Heart right ventricle (tissue), 16 donors: ENCODE data around the gene MNT. TPM values are rescaled to one million over a fixed set of nuclear protein-coding genes. Genes with fewer than 3 reads are reported as not detected.
"Not testable (repeated sequence)": the region's sequence is repeated elsewhere in the genome, so short reads cannot be mapped to it uniquely, and the experiment has no call there.

Experiments
- ATAC-seq, 8 donors: fragments of 200-7000 bp; cut with Tn5 transposase; one replicate each; pipeline ENCODE4 v1.9.1; 2020; ENCODE audit warnings: mild to moderate bottlenecking in 8 of 8, moderate library complexity in 8 of 8, moderate number of reproducible peaks in 1 of 8
- DNase-seq, 2 donors: peaks; one replicate each; pipeline ENCODE4 v3.0.0-alpha.2; 2020
- H3K27ac ChIP-seq, 10 donors: fragments of 200-600 bp; sonication (generic) in 2 of 10; one replicate each; pipeline versions ENCODE4 v1.5.0 to v1.8.0; 2020 to 2022; ENCODE audit warnings: mild to moderate bottlenecking in 3 of 10
- H3K27me3 ChIP-seq, 7 donors: fragments of 200-600 bp; one replicate each; pipeline ENCODE4 v1.8.0; 2021 to 2022; ENCODE audit warnings: mild to moderate bottlenecking in 2 of 7
- H3K36me3 ChIP-seq, 9 donors: fragments of 200-600 bp; sonication (generic) in 1 of 9; one replicate each; pipeline versions ENCODE4 v1.5.0 to v1.8.0; 2020 to 2022; ENCODE audit warnings: mild to moderate bottlenecking in 2 of 9
- H3K4me1 ChIP-seq, 9 donors: fragments of 200-600 bp; sonication (generic) in 1 of 9; one replicate each; pipeline versions ENCODE4 v1.5.0 to v1.8.0; 2020 to 2022; ENCODE audit warnings: mild to moderate bottlenecking in 4 of 9
- H3K4me3 ChIP-seq, 10 donors: fragments of 200-600 bp; sonication (generic) in 2 of 10; one replicate each; pipeline versions ENCODE4 v1.5.0 to v1.8.0; 2020 to 2022; ENCODE audit warnings: mild to moderate bottlenecking in 7 of 10, moderate library complexity in 2 of 10
- H3K9me3 ChIP-seq, 11 donors: fragments of 200-600 bp in 10 of 11; sonication (generic) in 2 of 11; one replicate each; pipeline versions ENCODE4 v1.5.0 to v1.8.0; 2013 to 2022; ENCODE audit warnings: mild to moderate bottlenecking in 2 of 11, control low read depth in 1 of 11, moderate library complexity in 1 of 11
- CTCF ChIP-seq, 9 donors: fragments of 200-600 bp; sonication (generic) in 2 of 9; IDR thresholded peaks; one replicate each; pipeline versions ENCODE4 v1.5.0 to v1.8.0; 2021 to 2022; ENCODE audit warnings: antibody characterized with exemption in 9 of 9, mild to moderate bottlenecking in 5 of 9, moderate library complexity in 1 of 9
- WGBS, 2 donors: extraction: QIAGEN DNeasy Blood & Tissue Kit; methylation state at CpG; one replicate each; pipeline ENCODE4 v1.1.7; 2013; ENCODE audit warnings: inconsistent platforms in 1 of 2; 5-methylcytosine and 5-hydroxymethylcytosine counted together
- intact Hi-C, 10 donors: fragments of 100-400 bp; cut with DNase I; formaldehyde crosslinking; loops; one replicate each; pipeline versions ENCODE4 v1.11.1 to v1.14.2; 2022
- polyA plus RNA-seq, 2 donors: library from polyadenylated mRNA; stranded (reverse); fragments of 200-250 nt; gene quantifications; one replicate each; pipeline ENCODE4 v1.2.3, GENCODE V29; 2013
- total RNA-seq, 10 donors: library from RNA; stranded (reverse); fragmentation: NEBNext Ultra II Directional in 3 of 10; extraction: Animal tissue kit (Norgen Biotek cat#: 25700) in 3 of 10; gene quantifications; one replicate each; pipeline versions ENCODE4 v1.2.1 to v1.2.4, GENCODE V29; 2021 to 2023
- donor health status: Arrhythmogenic right ventricular cardiomyopathy.
- donor health status: ischemic (EF 13 %, LVEDD 7.1; RV severe dilation, severe dysfunction).
- donor health status: healthy with polysubstance abuse.
- donor health status: DM: no; HTN: yes; CAD: no.
- donor health status: DM: no; HTN: no; CAD: no.
- donor health status: ischemic (EF 25% LVEDD 6.9; RV normal size, moderate dysfunction).
- donor health status: ischemic (EF 25% LVEDD 5.7; RV mildly dilated, moderate dysfunction).
- donor health status: healthy.
- donor health status: DM: yes; HTN: yes; CAD: no.
- donor health status: Ischemic cardiomyopathy.
- donor health status: ischemic (EF 35%, LVEDD 5.7; RV mildly dilated, moderate dysfunction).
- donor health status: nonischemic (EF 11% LVEDD 7.7; RV severe dilation, severe dysfunction).
- donor health status: DM: yes; HTN: yes; CAD: no.
- donor health status: PGD.
- donor health status: ischemic (EF 29% LVEDD 5.4; RV normal size, mild dysfunction).
- donor health status: nonischemic (EF 23%, LVEDD 6.1; RV moderate dilation, normal function).

MNT gene
- total and polyA plus RNA-seq, 12 donors: 5.0 to 14.1 (median 11.0) TPM

- Histone ChIP-seq H3K9me3 (peaks cover 0 to 13% (median 5%) of the 10 kb centered on the region in 11 donors), H3K4me1 (peaks cover 0 to 12% (median 0%) of the 10 kb centered on the region in 9 donors), H3K36me3 (peaks cover 0 to 20% (median 5%) of the 10 kb centered on the region in 9 donors), H3K4me3 (no peak overlapping the region), H3K27ac (no peak overlapping the region), H3K27me3 (no peaks in the 10 kb centered on the region)
- ATAC-seq (no peak), DNase-seq (no peak)
- intact Hi-C loops: no loop called here
- 96 to 100% methylated on average over 1 of the region's 1 CpG for WGBS, 2 donors
- no peak for TF ChIP-seq CTCF (IDR thresholded peaks at IDR 0.05)
Observed at GRCh38 chr17:2445638-2446037, 44.8 kb upstream of the MNT start.

GRCh38 chr17:2444382-2444781 is 43.5 kb upstream of the MNT start:
- DNase-seq: no peak
- peaks cover 0 to 33% (median 9%) of the 10 kb centered on the region in 9 donors for H3K36me3 ChIP-seq
- no peak overlapping the region for H3K4me3 ChIP-seq
- peaks cover 0 to 13% (median 5%) of the 10 kb centered on the region in 11 donors for H3K9me3 ChIP-seq
- H3K27me3 ChIP-seq: no peaks in the 10 kb centered on the region
- peaks cover 0 to 10% (median 0%) of the 10 kb centered on the region in 9 donors for H3K4me1 ChIP-seq
- ATAC-seq: no peak
- 98% methylated on average over 8 of the region's 8 CpGs for WGBS, 2 donors
- no peak for TF ChIP-seq CTCF (IDR thresholded peaks at IDR 0.05)
- intact Hi-C loops: no loop called here
- no peak overlapping the region for H3K27ac ChIP-seq

- H3K27ac ChIP-seq: no peak overlapping the region
- intact Hi-C loops: no loop called here
- ATAC-seq: no peak
- peaks cover 0 to 13% (median 5%) of the 10 kb centered on the region in 11 donors for H3K9me3 ChIP-seq
- WGBS, 2 donors: 66 to 71% methylated on average over 3 of the region's 3 CpGs
- H3K27me3 ChIP-seq: no peaks in the 10 kb centered on the region
- TF ChIP-seq CTCF (IDR thresholded peaks at IDR 0.05): no peak
- no peak overlapping the region for H3K4me3 ChIP-seq
- H3K4me1 ChIP-seq: peaks cover 0 to 17% (median 0%) of the 10 kb centered on the region in 9 donors
- H3K36me3 ChIP-seq: peaks cover 0 to 55% (median 23%) of the 10 kb centered on the region in 9 donors
- DNase-seq: no peak
Observed at GRCh38 chr17:2442166-2442565, 41.3 kb upstream of the MNT start.

DNA sequence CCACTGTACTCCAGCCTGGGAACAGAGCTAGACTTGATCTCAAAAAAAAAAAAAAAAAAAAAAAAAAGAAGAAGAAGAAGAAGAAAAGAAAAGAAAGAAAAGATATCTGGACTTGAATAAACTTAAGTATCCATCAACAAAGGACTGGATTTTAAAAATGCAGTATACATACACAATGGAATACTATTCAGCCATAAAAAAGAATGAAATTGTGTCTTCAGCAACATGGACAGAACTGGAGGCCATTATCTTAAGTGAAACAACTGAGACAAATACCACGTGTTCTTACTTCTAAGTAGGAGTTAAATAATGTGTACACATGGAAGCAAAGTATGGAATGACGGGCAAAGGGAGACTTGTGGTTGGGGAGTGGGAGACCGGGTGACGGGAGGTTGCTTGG is 40.1 kb upstream of the MNT start:
- DNase-seq (no peak), ATAC-seq (no peak)
- no peak for TF ChIP-seq CTCF (IDR thresholded peaks at IDR 0.05)
- H3K27ac ChIP-seq: peak overlapping the region in 1 of 10 donors; percentile 89
- H3K27me3 ChIP-seq: no peaks in the 10 kb centered on the region
- intact Hi-C loops: no loop called here
- H3K9me3 ChIP-seq: peaks cover 0 to 5% (median under 1%) of the 10 kb centered on the region in 11 donors
- peaks cover 0 to 64% (median 23%) of the 10 kb centered on the region in 9 donors for H3K36me3 ChIP-seq
- H3K4me1 ChIP-seq: peaks cover 0 to 17% (median 0%) of the 10 kb centered on the region in 9 donors
- H3K4me3 ChIP-seq: no peak overlapping the region
- 98% methylated on average over 4 of the region's 4 CpGs for WGBS, 2 donors

DNA sequence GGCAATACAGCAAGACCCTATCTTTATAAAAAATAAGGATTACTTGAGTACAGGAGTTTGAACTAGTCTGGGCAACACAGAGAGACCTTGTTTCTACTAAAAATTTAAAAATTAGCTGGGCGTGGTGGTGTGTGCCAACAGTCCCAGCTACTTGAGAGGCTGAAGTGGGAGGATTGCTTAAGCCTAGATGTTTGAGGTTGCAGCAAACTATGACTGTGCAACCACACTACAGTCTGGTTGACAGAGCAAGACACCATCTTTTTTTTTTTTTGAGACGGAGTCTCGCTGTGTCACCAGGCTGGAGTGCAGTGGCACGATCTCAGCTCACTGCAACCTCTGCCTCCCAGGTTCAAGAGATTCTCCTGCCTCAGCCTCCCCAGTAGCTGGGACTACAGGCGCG is 39.1 kb upstream of the MNT start:
- H3K27me3 ChIP-seq, intact Hi-C loops, H3K4me3 ChIP-seq, H3K9me3 ChIP-seq, DNase-seq, ATAC-seq: not testable (repeated sequence)
- Histone ChIP-seq H3K27ac (peak overlapping the region in 1 of 10 donors; percentile 89), H3K4me1 (peaks cover 0 to 20% (median 0%) of the 10 kb centered on the region in 9 donors), H3K36me3 (peaks cover 0 to 72% (median 23%) of the 10 kb centered on the region in 9 donors)
- WGBS, 2 donors: 96 to 98% methylated on average over 6 of the region's 6 CpGs
